ENCODE measurements around the gene ZG16B.

Gene ZG16B

GRCh38 chr16:2825049-2825742, 4.9 kb upstream of the ZG16B start:
- H3K4me3 ChIP-seq (replicated peaks in 1 of 2; ENCODE audit: low read depth in 2 of 2, low read length in 2 of 2) = no peak overlapping the region
- TF ChIP-seq, protein P1, sequence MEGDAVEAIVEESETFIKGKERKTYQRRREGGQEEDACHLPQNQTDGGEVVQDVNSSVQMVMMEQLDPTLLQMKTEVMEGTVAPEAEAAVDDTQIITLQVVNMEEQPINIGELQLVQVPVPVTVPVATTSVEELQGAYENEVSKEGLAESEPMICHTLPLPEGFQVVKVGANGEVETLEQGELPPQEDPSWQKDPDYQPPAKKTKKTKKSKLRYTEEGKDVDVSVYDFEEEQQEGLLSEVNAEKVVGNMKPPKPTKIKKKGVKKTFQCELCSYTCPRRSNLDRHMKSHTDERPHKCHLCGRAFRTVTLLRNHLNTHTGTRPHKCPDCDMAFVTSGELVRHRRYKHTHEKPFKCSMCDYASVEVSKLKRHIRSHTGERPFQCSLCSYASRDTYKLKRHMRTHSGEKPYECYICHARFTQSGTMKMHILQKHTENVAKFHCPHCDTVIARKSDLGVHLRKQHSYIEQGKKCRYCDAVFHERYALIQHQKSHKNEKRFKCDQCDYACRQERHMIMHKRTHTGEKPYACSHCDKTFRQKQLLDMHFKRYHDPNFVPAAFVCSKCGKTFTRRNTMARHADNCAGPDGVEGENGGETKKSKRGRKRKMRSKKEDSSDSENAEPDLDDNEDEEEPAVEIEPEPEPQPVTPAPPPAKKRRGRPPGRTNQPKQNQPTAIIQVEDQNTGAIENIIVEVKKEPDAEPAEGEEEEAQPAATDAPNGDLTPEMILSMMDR (IDR thresholded peaks at IDR 0.05; ENCODE audit: low read depth, low read length) = no peak
- DNase-seq (ENCODE audit: low read depth in 2 of 2) = no peak

- no peak overlapping the region for H3K4me3 ChIP-seq (replicated peaks in 1 of 2; ENCODE audit: low read depth in 2 of 2, low read length in 2 of 2)
- DNase-seq (ENCODE audit: low read depth in 2 of 2) = no peak
- TF ChIP-seq, protein P1 (IDR thresholded peaks at IDR 0.05; ENCODE audit: low read depth, low read length) = no peak
These were observed 4.2 kb upstream of the ZG16B start for GRCh38 chr16:2825906-2826305.

GRCh38 chr16:2826591-2827373, 3.3 kb upstream of the ZG16B start:
- TF ChIP-seq, protein P1 (IDR thresholded peaks at IDR 0.05; ENCODE audit: low read depth, low read length) = no peak
- H3K4me3 ChIP-seq (replicated peaks in 1 of 2; ENCODE audit: low read depth in 2 of 2, low read length in 2 of 2) = no peak overlapping the region
- DNase-seq (ENCODE audit: low read depth in 2 of 2) = no peak

DNA sequence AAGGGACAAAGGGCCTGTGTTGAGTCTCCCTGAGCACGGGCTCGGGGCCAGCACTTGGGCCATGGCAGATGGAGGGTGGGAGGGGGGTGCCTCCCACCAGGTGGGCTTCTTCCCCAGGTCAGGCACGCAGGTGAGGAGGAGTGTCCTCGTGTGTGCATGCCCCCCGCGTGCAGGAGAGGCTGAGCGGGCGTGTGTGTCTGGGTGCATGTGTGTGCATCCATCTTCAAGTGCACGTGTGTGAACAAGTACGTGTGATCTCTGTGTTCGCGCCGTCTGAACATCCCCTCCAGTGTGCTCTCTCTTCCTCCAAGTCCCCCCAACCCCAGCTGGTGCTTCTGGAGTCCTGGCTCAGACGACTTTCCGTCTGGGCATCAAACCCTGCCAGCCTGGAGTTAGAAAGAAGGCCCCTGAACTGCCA, 2.7 kb upstream of the ZG16B start:
- no peak overlapping the region for H3K4me3 ChIP-seq (replicated peaks in 1 of 2; ENCODE audit: low read depth in 2 of 2, low read length in 2 of 2)
- no peak for DNase-seq (ENCODE audit: low read depth in 2 of 2)
- TF ChIP-seq, protein P1 (IDR thresholded peaks at IDR 0.05; ENCODE audit: low read depth, low read length) = no peak

GRCh38 chr16:2827831-2828520, 2.1 kb upstream of the ZG16B start:
- TF ChIP-seq, protein P1 (IDR thresholded peaks at IDR 0.05; ENCODE audit: low read depth, low read length) = no peak
- H3K4me3 ChIP-seq (replicated peaks in 1 of 2; ENCODE audit: low read depth in 2 of 2, low read length in 2 of 2) = no peak overlapping the region
- DNase-seq (ENCODE audit: low read depth in 2 of 2) = no peak

GRCh38 chr16:2828521-2828840, 1.6 kb upstream of the ZG16B start:
- no peak overlapping the region for H3K4me3 ChIP-seq (replicated peaks in 1 of 2; ENCODE audit: low read depth in 2 of 2, low read length in 2 of 2)
- TF ChIP-seq, protein P1 (IDR thresholded peaks at IDR 0.05; ENCODE audit: low read depth, low read length) = no peak
- no peak for DNase-seq (ENCODE audit: low read depth in 2 of 2)

All from cardiac fibroblast (primary cell).